Astrocyte (in vitro differentiated cells and primary cell): Measurements from ENCODE around the gene ARHGEF17. TPM values are rescaled to one million over a fixed set of nuclear protein-coding genes. Genes with fewer than 3 reads are reported as not detected.

Experiments
- DNase-seq: peaks from one replicate; pipeline ENCODE4 v3.0.0-alpha.2; 2010; ENCODE audit warnings: low read depth
- FAIRE-seq: peaks from 2 replicates; lab custom pipeline; 2011; peaks lifted over from hg19 to GRCh38; lab: Jason Lieb, UNC
- H2AFZ ChIP-seq: 2 replicates; pipeline ENCODE4 v1.6.0; 2012; ENCODE audit warnings: low read depth, low read length, inconsistent platforms
- H3K27ac ChIP-seq: 2 replicates; pipeline ENCODE4 v1.5.1; 2011; ENCODE audit warnings: low read depth, low read length, inconsistent platforms
- H3K27me3 ChIP-seq: 2 replicates; pipeline ENCODE4 v1.6.0; 2011; ENCODE audit warnings: low read length, inconsistent platforms; ENCODE audit not compliant: insufficient read depth
- H3K36me3 ChIP-seq: 2 replicates; pipeline ENCODE4 v1.5.1; 2011; ENCODE audit warnings: low read length, inconsistent platforms; ENCODE audit not compliant: insufficient read depth
- H3K4me1 ChIP-seq: 2 replicates; pipeline ENCODE4 v1.5.1; 2011; ENCODE audit warnings: low read length, inconsistent platforms; ENCODE audit not compliant: insufficient read depth
- H3K4me2 ChIP-seq: 2 replicates; pipeline ENCODE4 v1.6.0; 2012; ENCODE audit warnings: low read length, inconsistent platforms
- H3K4me3 ChIP-seq: 2 replicates; pipeline ENCODE4 v1.5.1; 2011; ENCODE audit warnings: low read depth, mild to moderate bottlenecking, low read length, inconsistent platforms; ENCODE audit not compliant: insufficient read depth
- H3K79me2 ChIP-seq: 2 replicates; pipeline ENCODE4 v1.6.0; 2012; ENCODE audit warnings: mild to moderate bottlenecking, low read length, inconsistent platforms; ENCODE audit not compliant: insufficient read depth
- H3K9ac ChIP-seq: 2 replicates; pipeline ENCODE4 v1.6.0; 2012; ENCODE audit warnings: mild to moderate bottlenecking, low read length, inconsistent platforms
- H3K9me3 ChIP-seq: 2 replicates; pipeline ENCODE4 v1.5.1; 2012; ENCODE audit warnings: low read depth, mild to moderate bottlenecking, low read length, inconsistent platforms; ENCODE audit not compliant: insufficient read depth
- H4K20me1 ChIP-seq: 2 replicates; pipeline ENCODE4 v1.6.0; 2012; ENCODE audit warnings: low read length, inconsistent platforms; ENCODE audit not compliant: insufficient read depth
- H3K27ac Mint-ChIP-seq: one replicate; pipeline ENCODE4 v1.8.0; 2021; ENCODE audit warnings: mild to moderate bottlenecking, mixed read lengths; ENCODE audit not compliant: unreplicated experiment
- H3K27me3 Mint-ChIP-seq: one replicate; pipeline ENCODE4 v1.8.0; 2021; ENCODE audit warnings: low read depth, mixed read lengths; ENCODE audit not compliant: unreplicated experiment
- H3K36me3 Mint-ChIP-seq: one replicate; pipeline ENCODE4 v1.8.0; 2021; ENCODE audit warnings: low read depth, mixed read lengths; ENCODE audit not compliant: unreplicated experiment
- H3K4me1 Mint-ChIP-seq: one replicate; pipeline ENCODE4 v1.8.0; 2021; ENCODE audit warnings: low read depth, mixed read lengths; ENCODE audit not compliant: unreplicated experiment
- H3K4me3 Mint-ChIP-seq: one replicate; pipeline ENCODE4 v1.8.0; 2021; ENCODE audit warnings: mild to moderate bottlenecking, moderate library complexity, mixed read lengths; ENCODE audit not compliant: unreplicated experiment
- H3K9me3 Mint-ChIP-seq: one replicate; pipeline ENCODE4 v1.8.0; 2021; ENCODE audit warnings: mild to moderate bottlenecking, mixed read lengths; ENCODE audit not compliant: unreplicated experiment
- CTCF ChIP-seq: IDR thresholded peaks from 2 replicates; pipeline ENCODE4 v1.5.1; 2011; ENCODE audit warnings: low read depth, mild to moderate bottlenecking, inconsistent platforms, low read length, moderate library complexity; ENCODE audit not compliant: insufficient read depth
- EZH2 ChIP-seq: IDR thresholded peaks from 2 replicates; pipeline ENCODE4 v1.6.1; 2012; ENCODE audit warnings: mild to moderate bottlenecking, low read length, inconsistent platforms; ENCODE audit not compliant: insufficient read depth
- total RNA-seq: library from RNA; stranded (reverse); gene quantifications from 2 replicates; pipeline ENCODE4 v1.2.1, GENCODE V29; 2021

ARHGEF17 gene
- total RNA-seq, 1 donor from 2014 or later: 66.4 TPM

- FAIRE-seq: no peak
- no peak overlapping the region for H2AFZ ChIP-seq
- peaks cover 87% of the 10 kb centered on the region for H3K79me2 ChIP-seq
- H3K9me3 ChIP-seq: no peaks in the 10 kb centered on the region
- H3K27ac Mint-ChIP-seq: peak overlapping the region; percentile 98
- TF ChIP-seq EZH2 (no peak), CTCF (no peak)
- peaks cover 2% of the 10 kb centered on the region for H3K36me3 Mint-ChIP-seq
- peak overlapping the region; percentile 76 for H3K4me3 Mint-ChIP-seq
- no peak overlapping the region for H3K4me3 ChIP-seq
- peaks cover 74% of the 10 kb centered on the region for H3K4me1 ChIP-seq
- DNase-seq: no peak
- peak overlapping the region; percentile 82 for H3K27ac ChIP-seq
- H3K4me2 ChIP-seq: peak overlapping the region; percentile 72
- H3K4me1 Mint-ChIP-seq: peaks cover 70% of the 10 kb centered on the region
- peaks cover 2% of the 10 kb centered on the region for H3K9me3 Mint-ChIP-seq
- H3K36me3 ChIP-seq: no peaks in the 10 kb centered on the region
- H3K27me3 ChIP-seq: no peaks in the 10 kb centered on the region
- H3K9ac ChIP-seq: peak overlapping the region; percentile 79
- H4K20me1 ChIP-seq: peaks cover 45% of the 10 kb centered on the region
- no peaks in the 10 kb centered on the region for H3K27me3 Mint-ChIP-seq
Measured at GRCh38 chr11:73325036-73325981, 17.2 kb downstream of the ARHGEF17 start.

GRCh38 chr11:73326929-73327811 is 19.1 kb downstream of the ARHGEF17 start:
- Histone ChIP-seq H3K27ac (peak overlapping the region; percentile 20), H3K4me2 (peak overlapping the region; percentile 21), H3K4me3 (no peak overlapping the region), H3K4me1 (peaks cover 74% of the 10 kb centered on the region), H3K79me2 (peaks cover 88% of the 10 kb centered on the region), H3K9ac (no peak overlapping the region), H2AFZ (no peak overlapping the region), H3K27me3 (no peaks in the 10 kb centered on the region), H3K36me3 (no peaks in the 10 kb centered on the region), H4K20me1 (peaks cover 55% of the 10 kb centered on the region), H3K9me3 (no peaks in the 10 kb centered on the region)
- no peak for FAIRE-seq
- Mint-ChIP-seq H3K9me3 (peaks cover 2% of the 10 kb centered on the region), H3K36me3 (peaks cover 2% of the 10 kb centered on the region), H3K27me3 (no peaks in the 10 kb centered on the region), H3K4me3 (peak overlapping the region; percentile 14), H3K27ac (no peak overlapping the region), H3K4me1 (peaks cover 70% of the 10 kb centered on the region)
- TF ChIP-seq CTCF (no peak), EZH2 (no peak)
- DNase-seq: peak; percentile 76
